K562 (cell line): ENCODE results near the gene KCNJ5.

Experiments used
- ARNT ChIP-seq, 2 experiments: fragments of 450-650 bp; IDR thresholded peaks; 2 replicates each; pipeline ENCODE4 v1.6.1; 2016; ENCODE audit warnings: mild to moderate bottlenecking in 1 of 2
- CTCF ChIP-seq, 3 experiments: IDR thresholded peaks in 2 of 3; conservative IDR thresholded peaks in 1 of 3; 2 replicates each; pipeline ENCODE4 v1.5.1; 2011 to 2012; ENCODE audit warnings: low read length in 3 of 3, mild to moderate bottlenecking in 3 of 3, control low read depth in 2 of 3, improper control_type of control experiment in 1 of 3, inconsistent platforms in 1 of 3, low read depth in 1 of 3, mixed read lengths in 1 of 3, moderate library complexity in 1 of 3; ENCODE audit not compliant: insufficient read depth in 2 of 3
- EGR1 ChIP-seq: fragments of 450-650 bp; conservative IDR thresholded peaks from 2 replicates; pipeline ENCODE4 v1.6.1; 2017; ENCODE audit warnings: mild to moderate bottlenecking
- ELF1 ChIP-seq: fragments of 200-800 bp; sonication (Bioruptor generic); IDR thresholded peaks from 2 replicates; pipeline ENCODE4 v1.6.1; 2016; ENCODE audit warnings: missing genetic modification characterization, missing compliant biosample characterization
- JUNB ChIP-seq: fragments of 450-650 bp; formaldehyde crosslinking; conservative IDR thresholded peaks from 2 replicates; pipeline ENCODE4 v1.4.0; 2020; ENCODE audit warnings: mild to moderate bottlenecking
- MYBL2 ChIP-seq, 2 experiments: fragments of 450-650 bp in 1 of 2; sonication (generic) in 1 of 2; formaldehyde crosslinking in 1 of 2; IDR thresholded peaks; 2 replicates each; pipeline versions ENCODE4 v1.6.1 to v1.8.1; 2017 to 2022; ENCODE audit warnings: borderline replicate concordance in 1 of 2, inconsistent platforms in 1 of 2, low read depth in 1 of 2, mild to moderate bottlenecking in 1 of 2, missing genetic modification reagents in 1 of 2, moderate library complexity in 1 of 2
- POLR2A ChIP-seq: fragments of 450-650 bp; conservative IDR thresholded peaks from 2 replicates; pipeline ENCODE4 v1.6.1; 2016
- RBBP5 ChIP-seq: fragments of 200-600 bp; sonication (generic); IDR thresholded peaks from 2 replicates; pipeline ENCODE4 v1.6.1; 2012; ENCODE audit warnings: borderline replicate concordance, mild to moderate bottlenecking, low read length, control low read depth, inconsistent platforms; ENCODE audit not compliant: insufficient read depth, poor library complexity, severe bottlenecking
- TOE1 ChIP-seq, 2 experiments: fragments of 450-650 bp in 1 of 2; sonication (generic) in 1 of 2; formaldehyde crosslinking in 1 of 2; IDR thresholded peaks; 2 replicates each; pipeline versions ENCODE4 v1.7.1 to v1.8.0; 2016 to 2022; ENCODE audit warnings: borderline replicate concordance in 2 of 2, mild to moderate bottlenecking in 2 of 2, antibody characterized with exemption in 1 of 2, inconsistent platforms in 1 of 2, low read depth in 1 of 2, missing genetic modification reagents in 1 of 2, moderate library complexity in 1 of 2
- TF ChIP-seq, protein P1 (sequence below): fragments of 250-450 bp; sonication (Bioruptor Pico); IDR thresholded peaks from 2 replicates; pipeline ENCODE4 v1.5.0; 2020; ENCODE audit warnings: mild to moderate bottlenecking

GRCh38 chr11:128853559-128853958 lies 37.6 kb upstream of the KCNJ5 start:
- TF ChIP-seq CTCF (IDR thresholded peaks at IDR 0.05 in 2 of 3, conservative IDR thresholded peaks at IDR 0.05 in 1 of 3; ENCODE audit: insufficient read depth in 2 of 3, low read depth in 1 of 3, low read length in 3 of 3): no peak
- no peak for TF ChIP-seq EGR1
- no peak for TF ChIP-seq ELF1 (tag)
- no peak for TF ChIP-seq ARNT (IDR thresholded peaks at IDR 0.05)
- TF ChIP-seq MYBL2 (IDR thresholded peaks at IDR 0.05; ENCODE audit: low read depth): no peak
- no peak for TF ChIP-seq MYBL2 (CRISPR knock-in tag; IDR thresholded peaks at IDR 0.05; ENCODE audit: borderline replicate concordance)
- TF ChIP-seq JUNB: no peak
- TF ChIP-seq TOE1 (IDR thresholded peaks at IDR 0.05; ENCODE audit: borderline replicate concordance): no peak
- no peak for TF ChIP-seq TOE1 (CRISPR knock-in tag; IDR thresholded peaks at IDR 0.05; ENCODE audit: borderline replicate concordance, low read depth)
- TF ChIP-seq, protein P1, sequence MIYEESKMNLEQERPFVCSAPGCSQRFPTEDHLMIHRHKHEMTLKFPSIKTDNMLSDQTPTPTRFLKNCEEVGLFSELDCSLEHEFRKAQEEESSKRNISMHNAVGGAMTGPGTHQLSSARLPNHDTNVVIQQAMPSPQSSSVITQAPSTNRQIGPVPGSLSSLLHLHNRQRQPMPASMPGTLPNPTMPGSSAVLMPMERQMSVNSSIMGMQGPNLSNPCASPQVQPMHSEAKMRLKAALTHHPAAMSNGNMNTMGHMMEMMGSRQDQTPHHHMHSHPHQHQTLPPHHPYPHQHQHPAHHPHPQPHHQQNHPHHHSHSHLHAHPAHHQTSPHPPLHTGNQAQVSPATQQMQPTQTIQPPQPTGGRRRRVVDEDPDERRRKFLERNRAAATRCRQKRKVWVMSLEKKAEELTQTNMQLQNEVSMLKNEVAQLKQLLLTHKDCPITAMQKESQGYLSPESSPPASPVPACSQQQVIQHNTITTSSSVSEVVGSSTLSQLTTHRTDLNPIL (CRISPR knock-in tag): no peak
- no peak for TF ChIP-seq RBBP5
- TF ChIP-seq POLR2A: no peak
